Activated naive CD8-positive, alpha-beta T cell treated with anti-CD3 and anti-CD28 coated beads, Interleukin-2, amount 50 U/mL, for 24 hours (primary cell): ENCODE measurements around the gene TMX2.

Source experiments
- ATAC-seq: fragments of 150-1000 bp; cut with Tn5 transposase; one replicate; pipeline ENCODE4 v1.10.0; 2021
- DNase-seq: peaks from one replicate; pipeline ENCODE4 v3.0.0; 2021
- H3K27ac Mint-ChIP-seq: one replicate; pipeline ENCODE4 v1.8.0; 2021; ENCODE audit warnings: mild to moderate bottlenecking, mixed read lengths
- H3K27me3 Mint-ChIP-seq: one replicate; pipeline ENCODE4 v1.8.0; 2021; ENCODE audit warnings: mixed read lengths
- H3K36me3 Mint-ChIP-seq: one replicate; pipeline ENCODE4 v1.8.0; 2021; ENCODE audit warnings: low read depth, mixed read lengths
- H3K4me1 Mint-ChIP-seq: one replicate; pipeline ENCODE4 v1.8.0; 2021; ENCODE audit warnings: mixed read lengths
- H3K4me3 Mint-ChIP-seq: one replicate; pipeline ENCODE4 v1.8.0; 2021; ENCODE audit warnings: mild to moderate bottlenecking, moderate library complexity, mixed read lengths
- H3K9me3 Mint-ChIP-seq: one replicate; pipeline ENCODE4 v1.8.0; 2021; ENCODE audit warnings: mixed read lengths

Gene TMX2

GRCh38 chr11:57742087-57742452 lies 29.7 kb downstream of the TMX2 start:
- ATAC-seq, result no peak
- H3K9me3 Mint-ChIP-seq, result no peaks in the 10 kb centered on the region
- DNase-seq, result no peak
- peaks cover 56% of the 10 kb centered on the region for H3K36me3 Mint-ChIP-seq
- H3K4me3 Mint-ChIP-seq, result peak overlapping the region; percentile 98
- H3K27ac Mint-ChIP-seq, result peak overlapping the region; percentile 98
- no peaks in the 10 kb centered on the region for H3K27me3 Mint-ChIP-seq
- peaks cover 56% of the 10 kb centered on the region for H3K4me1 Mint-ChIP-seq

GRCh38 chr11:57744357-57744756 lies 32.0 kb downstream of the TMX2 start:
- DNase-seq, result no peak
- H3K4me3 Mint-ChIP-seq, result no peak overlapping the region
- no peak for ATAC-seq
- peaks cover 60% of the 10 kb centered on the region for H3K4me1 Mint-ChIP-seq
- peak overlapping the region; percentile 83 for H3K27ac Mint-ChIP-seq
- H3K36me3 Mint-ChIP-seq, result peaks cover 58% of the 10 kb centered on the region
- H3K27me3 Mint-ChIP-seq, result no peaks in the 10 kb centered on the region
- no peaks in the 10 kb centered on the region for H3K9me3 Mint-ChIP-seq

DNA sequence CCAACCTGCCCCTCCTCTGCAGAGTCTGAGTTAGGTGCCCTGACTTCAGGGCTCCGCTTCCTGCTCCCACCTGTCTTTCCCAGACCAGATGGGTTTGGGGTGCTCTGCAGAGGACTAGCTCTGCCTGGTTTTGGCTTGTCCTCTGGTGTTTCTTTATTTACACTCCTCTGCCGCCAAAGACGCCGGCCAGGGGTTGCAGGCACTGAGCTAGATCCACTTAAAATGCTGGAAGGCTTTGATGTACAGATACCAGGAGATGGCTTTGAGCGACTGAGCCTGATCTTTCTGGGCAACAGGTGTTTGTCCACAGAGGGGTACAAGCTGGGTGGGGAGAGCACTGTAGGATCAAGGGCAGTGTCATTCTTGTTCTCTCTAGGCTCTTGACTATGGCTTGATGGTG lies 32.8 kb downstream of the TMX2 start:
- no peak for DNase-seq
- no peaks in the 10 kb centered on the region for H3K27me3 Mint-ChIP-seq
- no peak for ATAC-seq
- H3K27ac Mint-ChIP-seq, result peak overlapping the region; percentile 83
- peaks cover 57% of the 10 kb centered on the region for H3K4me1 Mint-ChIP-seq
- peaks cover 52% of the 10 kb centered on the region for H3K36me3 Mint-ChIP-seq
- H3K9me3 Mint-ChIP-seq, result no peaks in the 10 kb centered on the region
- H3K4me3 Mint-ChIP-seq, result no peak overlapping the region

DNA sequence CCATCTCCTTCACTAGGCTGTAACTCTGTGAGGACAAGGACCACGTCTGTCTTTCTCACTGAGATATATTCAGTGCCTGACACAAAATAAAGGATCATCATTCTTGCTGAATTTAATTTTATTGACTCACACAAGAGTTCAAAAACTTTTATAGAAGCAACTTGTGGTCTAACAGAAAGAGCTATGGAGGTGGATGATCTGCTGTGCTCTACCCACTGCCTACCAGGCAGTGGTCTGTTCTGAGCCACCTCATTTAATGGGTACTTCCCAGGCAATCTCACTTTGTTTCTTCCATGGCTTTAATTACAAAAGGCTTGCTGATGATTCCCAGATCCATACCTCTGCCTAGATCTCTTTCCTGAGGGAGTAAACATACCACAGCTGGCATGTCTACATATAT lies 34.5 kb downstream of the TMX2 start:
- Mint-ChIP-seq H3K27ac (peak overlapping the region; percentile 79), H3K4me1 (peaks cover 49% of the 10 kb centered on the region), H3K9me3 (no peaks in the 10 kb centered on the region), H3K27me3 (no peaks in the 10 kb centered on the region), H3K36me3 (peaks cover 48% of the 10 kb centered on the region), H3K4me3 (no peak overlapping the region)
- ATAC-seq (no peak), DNase-seq (no peak)

DNA sequence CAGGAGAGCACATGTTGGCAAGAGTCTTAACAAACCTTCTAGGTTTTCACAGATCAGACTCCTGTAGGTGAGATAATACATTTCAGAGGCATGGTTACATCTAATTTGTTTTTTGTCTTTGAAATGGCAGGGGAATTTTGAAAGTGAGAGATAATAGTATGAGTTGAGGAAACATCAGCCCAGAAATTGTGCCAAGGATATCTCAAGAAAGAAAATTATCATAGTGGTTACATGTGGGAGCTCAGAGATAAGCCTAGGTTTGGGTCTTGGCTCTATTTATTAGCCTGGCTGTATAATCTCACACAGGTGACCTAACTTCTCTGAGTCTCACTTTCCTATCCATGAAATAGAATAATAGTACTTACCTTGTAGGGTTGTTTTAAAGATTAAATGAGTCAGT lies 38.8 kb downstream of the TMX2 start:
- no peak for DNase-seq
- Mint-ChIP-seq H3K9me3 (no peaks in the 10 kb centered on the region), H3K27me3 (no peaks in the 10 kb centered on the region), H3K36me3 (peaks cover 16% of the 10 kb centered on the region), H3K4me3 (no peak overlapping the region), H3K4me1 (peaks cover 12% of the 10 kb centered on the region), H3K27ac (no peak overlapping the region)
- ATAC-seq, result no peak

- H3K27ac Mint-ChIP-seq, result no peak within 1 kb of the TSS
- peaks cover 7% of the 10 kb centered on the region for H3K4me1 Mint-ChIP-seq
- H3K9me3 Mint-ChIP-seq, result no peaks in the 10 kb centered on the region
- no peaks in the 10 kb centered on the region for H3K27me3 Mint-ChIP-seq
- no peak within 1 kb of the TSS for H3K4me3 Mint-ChIP-seq
- DNase-seq (no peak), ATAC-seq (peak; percentile 47)
- peaks cover 13% of the 10 kb centered on the region for H3K36me3 Mint-ChIP-seq
Observed at GRCh38 chr11:57751676-57752253, 39.4 kb downstream of the TMX2 start, which contains the start of gene BTBD18. Gene BTBD18 (minus strand): TSS chr11:57751819. CDS start chr11:57751188, 631 bp downstream.

- peaks cover 7% of the 10 kb centered on the region for H3K36me3 Mint-ChIP-seq
- no peak overlapping the region for H3K27ac Mint-ChIP-seq
- H3K4me3 Mint-ChIP-seq, result no peak overlapping the region
- H3K27me3 Mint-ChIP-seq, result no peaks in the 10 kb centered on the region
- ATAC-seq, result no peak
- no peak for DNase-seq
- peaks cover 1% of the 10 kb centered on the region for H3K4me1 Mint-ChIP-seq
- no peaks in the 10 kb centered on the region for H3K9me3 Mint-ChIP-seq
Observed at GRCh38 chr11:57752954-57753353, 40.6 kb downstream of the TMX2 start.

GRCh38 chr11:57758174-57758573 lies 45.8 kb downstream of the TMX2 start:
- Mint-ChIP-seq H3K36me3 (peaks cover 6% of the 10 kb centered on the region), H3K4me3 (no peak overlapping the region), H3K27me3 (no peaks in the 10 kb centered on the region), H3K4me1 (peaks cover 19% of the 10 kb centered on the region), H3K9me3 (no peaks in the 10 kb centered on the region), H3K27ac (no peak overlapping the region)
- no peak for DNase-seq
- ATAC-seq, result no peak

DNA sequence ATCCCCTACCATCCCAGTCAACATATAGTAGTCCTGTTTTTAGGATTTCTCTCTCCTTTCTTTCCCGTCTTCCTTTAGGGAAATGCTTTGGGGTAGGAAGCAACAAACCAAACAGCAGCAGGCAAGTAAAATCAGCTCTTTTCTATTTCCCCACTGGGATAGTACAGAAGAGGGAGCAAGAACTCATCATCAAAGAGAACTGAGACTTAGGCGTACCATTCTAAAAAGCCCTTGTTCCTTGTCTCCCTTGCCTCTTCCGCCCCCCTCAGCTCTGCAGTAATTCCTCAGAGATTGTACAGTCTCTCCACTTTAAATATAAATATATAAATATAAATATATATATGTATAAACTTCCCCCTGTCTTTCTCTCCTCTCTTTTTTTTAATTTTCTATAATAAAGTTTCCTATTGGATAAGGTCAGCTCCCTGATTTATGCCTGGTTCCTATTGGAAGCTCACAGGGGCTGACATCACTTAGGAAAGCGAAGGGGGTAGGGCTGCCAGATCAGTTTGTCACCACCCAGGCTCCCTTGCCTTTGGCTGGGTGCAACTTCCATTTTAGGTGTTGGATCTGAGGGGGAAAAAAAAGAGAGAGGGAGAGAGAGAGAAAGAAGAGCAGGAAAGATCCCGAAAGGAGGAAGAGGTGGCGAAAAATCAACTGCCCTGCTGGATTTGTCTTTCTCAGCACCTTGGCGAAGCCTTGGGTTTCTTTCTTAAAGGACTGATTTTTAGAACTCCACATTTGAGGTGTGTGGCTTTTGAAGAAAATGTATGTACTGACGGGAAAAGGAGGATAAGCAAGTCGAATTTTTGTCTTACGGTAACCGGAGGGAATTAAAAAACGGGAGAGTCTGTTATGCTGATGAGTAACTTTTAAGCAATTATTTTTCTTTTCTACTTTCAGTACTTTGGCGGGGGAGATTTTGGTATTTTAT lies 49.2 kb downstream of the TMX2 start, which contains the start of gene CTNND1:
Gene CTNND1 (plus strand): TSS at position 502 of the 934 bp plus-strand sequence. CDS start 29,677 bp downstream, outside the sequence.
- Mint-ChIP-seq H3K4me3 (peak within 1 kb of the TSS; percentile 82), H3K36me3 (peaks cover 8% of the 10 kb centered on the region), H3K9me3 (no peaks in the 10 kb centered on the region), H3K27me3 (no peaks in the 10 kb centered on the region), H3K4me1 (peaks cover 28% of the 10 kb centered on the region), H3K27ac (peak within 1 kb of the TSS; percentile 70)
- DNase-seq (no peak), ATAC-seq (no peak)

DNA sequence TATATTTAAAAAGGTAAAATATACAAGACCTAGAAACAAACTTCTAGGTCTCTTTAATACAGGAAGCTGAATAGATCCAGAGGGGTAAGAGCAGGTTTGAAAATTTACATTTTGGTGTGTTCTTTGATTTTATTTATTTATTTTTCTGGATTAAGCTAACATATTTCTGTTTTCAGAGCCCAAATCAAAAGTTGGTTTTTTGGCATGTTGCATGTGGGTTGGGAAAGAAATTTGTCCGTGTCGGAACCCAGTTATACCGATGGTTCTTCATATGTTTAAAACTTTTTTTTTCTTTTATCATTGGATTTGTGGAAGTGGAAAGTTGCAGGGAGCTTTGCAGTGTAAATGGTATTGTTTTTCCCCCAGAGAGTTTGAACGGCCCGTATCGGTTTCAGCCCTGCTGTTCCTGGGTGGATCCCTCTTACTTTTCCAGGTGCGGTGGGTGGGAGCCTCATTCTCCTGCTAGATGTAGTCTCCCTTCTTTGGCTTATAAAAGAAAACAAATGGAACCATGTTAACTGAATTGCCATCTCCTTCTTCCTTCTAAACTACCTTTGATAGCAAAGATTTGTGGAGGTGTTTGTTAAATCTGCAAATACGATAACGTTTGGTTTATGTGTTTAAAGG lies 50.0 kb downstream of the TMX2 start:
- ATAC-seq (no peak), DNase-seq (no peak)
- Mint-ChIP-seq H3K4me1 (peaks cover 28% of the 10 kb centered on the region), H3K36me3 (peaks cover 8% of the 10 kb centered on the region), H3K27me3 (no peaks in the 10 kb centered on the region), H3K9me3 (no peaks in the 10 kb centered on the region), H3K4me3 (peak overlapping the region; percentile 82), H3K27ac (no peak overlapping the region)

- Mint-ChIP-seq H3K27me3 (no peaks in the 10 kb centered on the region), H3K36me3 (peaks cover 8% of the 10 kb centered on the region), H3K27ac (no peak overlapping the region), H3K9me3 (no peaks in the 10 kb centered on the region), H3K4me1 (peaks cover 28% of the 10 kb centered on the region), H3K4me3 (peak overlapping the region; percentile 59)
- DNase-seq (no peak), ATAC-seq (no peak)
Observed at GRCh38 chr11:57763568-57763967, 51.2 kb downstream of the TMX2 start.

DNA sequence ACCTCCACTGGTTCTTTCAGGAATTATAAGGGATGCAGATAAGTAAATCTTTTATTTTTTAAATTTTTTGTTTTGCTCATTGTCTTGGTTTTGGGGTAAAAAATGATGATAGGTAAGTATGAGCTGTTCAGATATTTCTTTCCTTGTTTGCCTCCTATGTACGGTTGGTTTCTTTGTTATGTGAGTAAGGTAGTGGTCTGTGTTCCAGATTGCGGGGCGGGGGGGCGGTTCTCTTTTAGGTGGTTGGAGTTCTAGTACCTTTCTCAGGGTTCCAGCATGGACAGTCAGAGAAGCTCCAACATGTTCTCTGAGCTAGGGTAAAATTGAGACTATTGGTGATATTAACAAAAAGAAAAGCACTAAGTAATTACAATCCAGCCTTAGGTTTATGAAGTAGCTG lies 51.6 kb downstream of the TMX2 start:
- no peak for ATAC-seq
- Mint-ChIP-seq H3K4me3 (no peak overlapping the region), H3K4me1 (peaks cover 28% of the 10 kb centered on the region), H3K9me3 (no peaks in the 10 kb centered on the region), H3K27me3 (no peaks in the 10 kb centered on the region), H3K27ac (no peak overlapping the region), H3K36me3 (peaks cover 8% of the 10 kb centered on the region)
- no peak for DNase-seq

DNA sequence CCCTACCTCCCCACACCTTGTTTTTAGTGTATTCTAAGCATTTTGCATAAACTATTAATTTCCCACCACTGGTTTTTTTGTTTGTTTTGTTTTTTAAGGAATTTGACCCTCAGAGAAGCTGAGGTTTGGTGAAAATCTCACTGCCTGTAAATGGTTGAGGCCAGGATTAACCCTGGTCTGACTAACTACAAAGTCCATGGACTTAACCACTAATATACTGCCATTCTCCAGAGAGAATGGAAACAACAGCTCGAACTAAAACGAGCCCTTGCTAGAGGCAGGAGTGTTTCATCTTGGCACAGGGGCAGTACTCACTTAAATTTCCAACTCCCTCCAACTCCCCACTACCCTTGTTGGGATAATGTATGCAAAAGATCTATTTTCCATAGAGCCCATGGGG lies 52.2 kb downstream of the TMX2 start:
- ATAC-seq, result no peak
- DNase-seq, result no peak
- no peak overlapping the region for H3K27ac Mint-ChIP-seq
- peaks cover 28% of the 10 kb centered on the region for H3K4me1 Mint-ChIP-seq
- H3K4me3 Mint-ChIP-seq, result no peak overlapping the region
- no peaks in the 10 kb centered on the region for H3K27me3 Mint-ChIP-seq
- no peaks in the 10 kb centered on the region for H3K9me3 Mint-ChIP-seq
- peaks cover 8% of the 10 kb centered on the region for H3K36me3 Mint-ChIP-seq

DNA sequence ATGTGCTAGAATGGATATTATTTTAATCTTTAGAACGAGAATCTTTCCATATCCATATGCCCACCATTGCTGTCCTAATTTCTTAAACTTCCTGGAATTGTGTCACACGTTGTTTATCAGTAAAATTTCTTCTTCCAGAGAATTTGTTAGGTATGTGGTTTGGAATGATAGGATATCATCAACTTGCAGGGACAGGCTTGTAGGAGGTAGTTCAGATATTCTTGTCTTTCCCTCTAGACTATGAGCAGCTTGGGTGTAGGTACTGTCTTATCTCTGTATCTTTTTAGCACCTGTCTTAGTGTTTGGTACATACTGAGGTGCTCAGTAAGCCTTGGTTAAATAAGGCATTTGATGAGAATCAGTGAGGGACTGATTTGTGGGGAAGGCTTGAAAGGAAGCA lies 52.6 kb downstream of the TMX2 start:
- H3K4me1 Mint-ChIP-seq, result peaks cover 27% of the 10 kb centered on the region
- no peak overlapping the region for H3K4me3 Mint-ChIP-seq
- no peak for ATAC-seq
- H3K9me3 Mint-ChIP-seq, result no peaks in the 10 kb centered on the region
- H3K27me3 Mint-ChIP-seq, result no peaks in the 10 kb centered on the region
- DNase-seq, result no peak
- peaks cover 8% of the 10 kb centered on the region for H3K36me3 Mint-ChIP-seq
- H3K27ac Mint-ChIP-seq, result no peak overlapping the region

GRCh38 chr11:57770793-57771192 lies 58.4 kb downstream of the TMX2 start:
- peaks cover 2% of the 10 kb centered on the region for H3K36me3 Mint-ChIP-seq
- DNase-seq (no peak), ATAC-seq (no peak)
- no peak overlapping the region for H3K4me3 Mint-ChIP-seq
- H3K27ac Mint-ChIP-seq, result no peak overlapping the region
- H3K9me3 Mint-ChIP-seq, result no peaks in the 10 kb centered on the region
- H3K27me3 Mint-ChIP-seq, result no peaks in the 10 kb centered on the region
- peaks cover 4% of the 10 kb centered on the region for H3K4me1 Mint-ChIP-seq
